ENCODE data around the gene ZNF775.

Gene ZNF775

GRCh38 chr7:150378853-150379440 is at the start of gene ZNF775:
ZNF775 (plus strand) TSS chr7:150379330; CDS start chr7:150388471, 9,141 bp downstream.
- H3K4me3 ChIP-seq (ENCODE audit: low read depth, low read length), result peak within 1 kb of the TSS; percentile 92
- peaks cover 13% of the 10 kb centered on the region for H3K36me3 ChIP-seq
- no peak for TF ChIP-seq CTCF (IDR thresholded peaks at IDR 0.05; ENCODE audit: low read depth, low read length)
- peak; percentile 96 for DNase-seq
- no peaks in the 10 kb centered on the region for H3K9me3 ChIP-seq (ENCODE audit: severe bottlenecking)
- H3K27ac ChIP-seq, result peak within 1 kb of the TSS; percentile 99
- no peaks in the 10 kb centered on the region for H3K27me3 ChIP-seq (ENCODE audit: insufficient read depth, low read depth, severe bottlenecking)

GRCh38 chr7:150329331-150330120 is 49.6 kb upstream of the ZNF775 start:
- no peaks in the 10 kb centered on the region for H3K9me3 ChIP-seq (ENCODE audit: severe bottlenecking)
- H3K4me3 ChIP-seq (ENCODE audit: low read depth, low read length), result no peak overlapping the region
- TF ChIP-seq CTCF (IDR thresholded peaks at IDR 0.05; ENCODE audit: low read depth, low read length), result no peak
- no peak overlapping the region for H3K27ac ChIP-seq
- H3K27me3 ChIP-seq (ENCODE audit: insufficient read depth, low read depth, severe bottlenecking), result no peaks in the 10 kb centered on the region
- no peak for DNase-seq
- H3K36me3 ChIP-seq, result peaks cover 74% of the 10 kb centered on the region

- TF ChIP-seq CTCF (IDR thresholded peaks at IDR 0.05; ENCODE audit: low read depth, low read length), result no peak
- H3K36me3 ChIP-seq, result peaks cover 66% of the 10 kb centered on the region
- no peaks in the 10 kb centered on the region for H3K9me3 ChIP-seq (ENCODE audit: severe bottlenecking)
- DNase-seq, result no peak
- H3K27ac ChIP-seq, result no peak overlapping the region
- H3K27me3 ChIP-seq (ENCODE audit: insufficient read depth, low read depth, severe bottlenecking), result no peaks in the 10 kb centered on the region
- H3K4me3 ChIP-seq (ENCODE audit: low read depth, low read length), result no peak overlapping the region
These were observed 48.8 kb upstream of the ZNF775 start for GRCh38 chr7:150330211-150330885.

- no peak for TF ChIP-seq CTCF (IDR thresholded peaks at IDR 0.05; ENCODE audit: low read depth, low read length)
- no peaks in the 10 kb centered on the region for H3K27me3 ChIP-seq (ENCODE audit: insufficient read depth, low read depth, severe bottlenecking)
- no peaks in the 10 kb centered on the region for H3K9me3 ChIP-seq (ENCODE audit: severe bottlenecking)
- no peak overlapping the region for H3K4me3 ChIP-seq (ENCODE audit: low read depth, low read length)
- H3K36me3 ChIP-seq, result peaks cover 55% of the 10 kb centered on the region
- H3K27ac ChIP-seq, result no peak overlapping the region
- DNase-seq, result no peak
These were observed 46.1 kb upstream of the ZNF775 start for GRCh38 chr7:150332852-150333635.

GRCh38 chr7:150333659-150334058 is 45.5 kb upstream of the ZNF775 start:
- no peak for TF ChIP-seq CTCF (IDR thresholded peaks at IDR 0.05; ENCODE audit: low read depth, low read length)
- no peaks in the 10 kb centered on the region for H3K27me3 ChIP-seq (ENCODE audit: insufficient read depth, low read depth, severe bottlenecking)
- peaks cover 50% of the 10 kb centered on the region for H3K36me3 ChIP-seq
- no peak for DNase-seq
- H3K27ac ChIP-seq, result no peak overlapping the region
- H3K9me3 ChIP-seq (ENCODE audit: severe bottlenecking), result no peaks in the 10 kb centered on the region
- no peak overlapping the region for H3K4me3 ChIP-seq (ENCODE audit: low read depth, low read length)

All from WERI-Rb-1 (cell line).